Kidney capillary endothelial cell (primary cell): ENCODE measurements around the gene ESRRA.
"Not testable (repeated sequence)": the region's sequence is repeated elsewhere in the genome, so short reads cannot be mapped to it uniquely, and the experiment has no call there.

Source experiments
- DNase-seq: peaks from one replicate; pipeline ENCODE4 v3.0.0-alpha.2; 2018; ENCODE audit warnings: low spot score

The ESRRA gene

GRCh38 chr11:64314146-64314804, 9.0 kb downstream of the ESRRA start:
- no peak for DNase-seq

- DNase-seq, result no peak
These were observed 9.7 kb downstream of the ESRRA start for GRCh38 chr11:64314805-64315561.

- not testable (repeated sequence) for DNase-seq
These were observed 10.6 kb downstream of the ESRRA start for GRCh38 chr11:64315667-64316526.

- no peak for DNase-seq
These were observed 11.5 kb downstream of the ESRRA start for GRCh38 chr11:64316672-64317324.

GRCh38 chr11:64317325-64317960, 12.1 kb downstream of the ESRRA start, which contains the start of gene TRMT112:
Gene TRMT112, minus strand, starts transcription at chr11:64317559. Its CDS starts 33 bp downstream, at chr11:64317526.
- peak; percentile 89 for DNase-seq

GRCh38 chr11:64317961-64318765, 12.8 kb downstream of the ESRRA start, which contains the start of gene PRDX5:
Gene PRDX5, plus strand, starts transcription at chr11:64318121. Its CDS starts 95 bp downstream, at chr11:64318216.
- peak; percentile 97 for DNase-seq

- DNase-seq, result no peak
These were observed 13.7 kb downstream of the ESRRA start for GRCh38 chr11:64318766-64319761.

- no peak for DNase-seq
These were observed 15.2 kb downstream of the ESRRA start for GRCh38 chr11:64320556-64320955.

GRCh38 chr11:64321026-64321425, 15.7 kb downstream of the ESRRA start:
- DNase-seq, result no peak

- DNase-seq, result no peak
These were observed 16.2 kb downstream of the ESRRA start for GRCh38 chr11:64321533-64321932.

GRCh38 chr11:64322925-64323260, 17.6 kb downstream of the ESRRA start:
- DNase-seq, result no peak

- DNase-seq, result no peak
These were observed 18.0 kb downstream of the ESRRA start for GRCh38 chr11:64323373-64323772.

GRCh38 chr11:64323984-64324383, 18.7 kb downstream of the ESRRA start:
- DNase-seq, result not testable (repeated sequence)

- DNase-seq, result no peak
These were observed 19.6 kb downstream of the ESRRA start for GRCh38 chr11:64324692-64325469.

GRCh38 chr11:64327375-64327774, 22.1 kb downstream of the ESRRA start:
- DNase-seq, result no peak

GRCh38 chr11:64327993-64328392, 22.7 kb downstream of the ESRRA start:
- no peak for DNase-seq

- no peak for DNase-seq
These were observed 25.6 kb downstream of the ESRRA start for GRCh38 chr11:64330888-64331287.

- peak; percentile 78 for DNase-seq
These were observed 26.4 kb downstream of the ESRRA start for GRCh38 chr11:64331569-64332371.
